22Rv1 (cell line): ENCODE measurements around the gene ISCU.
"Not testable (repeated sequence)": the region's sequence is repeated elsewhere in the genome, so short reads cannot be mapped to it uniquely, and the experiment has no call there.

ENCODE experiments used
- H3K27ac ChIP-seq: fragments of 450-650 bp; 2 replicates; pipeline ENCODE4 v1.5.1; 2017
- CTCF ChIP-seq: fragments of 450-650 bp; IDR thresholded peaks from 2 replicates; pipeline ENCODE4 v1.5.1; 2017; ENCODE audit warnings: mild to moderate bottlenecking
- ZFX ChIP-seq: fragments of 450-650 bp; IDR thresholded peaks from 2 replicates; pipeline ENCODE4 v1.6.1; 2017; ENCODE audit warnings: antibody characterized with exemption, borderline replicate concordance

The ISCU gene

GRCh38 chr12:108586306-108586705 lies 23.9 kb downstream of the ISCU start:
- TF ChIP-seq ZFX: no peak
- no peak overlapping the region for H3K27ac ChIP-seq

GRCh38 chr12:108587826-108588225 lies 25.4 kb downstream of the ISCU start:
- TF ChIP-seq CTCF (no peak), ZFX (no peak)
- H3K27ac ChIP-seq: no peak overlapping the region

- no peak overlapping the region for H3K27ac ChIP-seq
- TF ChIP-seq ZFX (no peak), CTCF (no peak)
Observed at GRCh38 chr12:108589028-108589839, 26.8 kb downstream of the ISCU start.

- H3K27ac ChIP-seq: no peak overlapping the region
- TF ChIP-seq ZFX (no peak), CTCF (no peak)
Observed at GRCh38 chr12:108589840-108590229, 27.4 kb downstream of the ISCU start.

GRCh38 chr12:108590463-108590862 lies 28.1 kb downstream of the ISCU start:
- not testable (repeated sequence) for H3K27ac ChIP-seq

- no peak overlapping the region for H3K27ac ChIP-seq
- TF ChIP-seq CTCF: no peak
- no peak for TF ChIP-seq ZFX
Observed at GRCh38 chr12:108591267-108591980, 29.0 kb downstream of the ISCU start.

- no peak overlapping the region for H3K27ac ChIP-seq
- TF ChIP-seq CTCF (no peak), ZFX (no peak)
Observed at GRCh38 chr12:108592033-108592909, 29.9 kb downstream of the ISCU start.
